ENCODE measurements around the gene TSPAN1.

TSPAN1 gene

GRCh38 chr1:46192171-46192570 lies 17.3 kb downstream of the TSPAN1 start:
- DNase-seq (ENCODE audit: low read depth) = no peak
- TF ChIP-seq CTCF (IDR thresholded peaks at IDR 0.05; ENCODE audit: insufficient read depth, low read depth, low read length, missing control alignments) = no peak
- H3K4me3 ChIP-seq (ENCODE audit: low read depth, low read length) = no peak overlapping the region

GRCh38 chr1:46193285-46193684 lies 18.4 kb downstream of the TSPAN1 start:
- H3K4me3 ChIP-seq (ENCODE audit: low read depth, low read length) = no peak overlapping the region
- TF ChIP-seq CTCF (IDR thresholded peaks at IDR 0.05; ENCODE audit: insufficient read depth, low read depth, low read length, missing control alignments) = no peak
- no peak for DNase-seq (ENCODE audit: low read depth)

- no peak for DNase-seq (ENCODE audit: low read depth)
- TF ChIP-seq CTCF (IDR thresholded peaks at IDR 0.05; ENCODE audit: insufficient read depth, low read depth, low read length, missing control alignments) = no peak
- H3K4me3 ChIP-seq (ENCODE audit: low read depth, low read length) = no peak overlapping the region
Observed at GRCh38 chr1:46193984-46194570, 19.2 kb downstream of the TSPAN1 start.

- no peak overlapping the region for H3K4me3 ChIP-seq (ENCODE audit: low read depth, low read length)
- DNase-seq (ENCODE audit: low read depth) = no peak
- no peak for TF ChIP-seq CTCF (IDR thresholded peaks at IDR 0.05; ENCODE audit: insufficient read depth, low read depth, low read length, missing control alignments)
Observed at GRCh38 chr1:46194641-46195193, 19.8 kb downstream of the TSPAN1 start.

GRCh38 chr1:46196609-46197008 lies 21.7 kb downstream of the TSPAN1 start:
- DNase-seq (ENCODE audit: low read depth) = no peak
- no peak for TF ChIP-seq CTCF (IDR thresholded peaks at IDR 0.05; ENCODE audit: insufficient read depth, low read depth, low read length, missing control alignments)
- no peak overlapping the region for H3K4me3 ChIP-seq (ENCODE audit: low read depth, low read length)

GRCh38 chr1:46197560-46197963 lies 22.7 kb downstream of the TSPAN1 start:
- no peak for TF ChIP-seq CTCF (IDR thresholded peaks at IDR 0.05; ENCODE audit: insufficient read depth, low read depth, low read length, missing control alignments)
- DNase-seq (ENCODE audit: low read depth) = no peak
- H3K4me3 ChIP-seq (ENCODE audit: low read depth, low read length) = peak overlapping the region; percentile 96

All from GM12865 (cell line).